DOHH2 (cell line): ENCODE results near the gene MYL12A.
A peak's percentile ranks its signal among the peaks of the same experiment; 100 is the strongest.

Experiments
- H3F3A ChIP-seq: fragments of 200-600 bp; sonication (generic), shearing (Covaris generic); 2 replicates; pipeline ENCODE4 v1.6.0; 2016; ENCODE audit warnings: antibody characterized with exemption, mild to moderate bottlenecking; ENCODE audit not compliant: control insufficient read depth, insufficient read depth
- H3K27ac ChIP-seq: fragments of 200-600 bp; sonication (generic); 2 replicates; pipeline ENCODE4 v1.5.1; 2014; ENCODE audit warnings: low read depth, mild to moderate bottlenecking, low read length, moderate library complexity
- H3K27me3 ChIP-seq: fragments of 200-600 bp; sonication (generic); 2 replicates; pipeline ENCODE4 v1.6.1; 2014; ENCODE audit warnings: mild to moderate bottlenecking, low read length, mixed read lengths; ENCODE audit not compliant: control insufficient read depth
- H3K36me3 ChIP-seq: fragments of 200-600 bp; sonication (generic); 2 replicates; pipeline ENCODE4 v1.6.1; 2014; ENCODE audit warnings: mild to moderate bottlenecking, low read length, moderate library complexity, mixed read lengths; ENCODE audit not compliant: control insufficient read depth
- H3K4me1 ChIP-seq: fragments of 200-600 bp; sonication (generic); 2 replicates; pipeline ENCODE4 v1.6.1; 2014; ENCODE audit warnings: mild to moderate bottlenecking, low read length, mixed read lengths; ENCODE audit not compliant: control insufficient read depth
- H3K4me2 ChIP-seq: fragments of 200-600 bp; sonication (generic); 2 replicates; pipeline ENCODE4 v1.6.0; 2014; ENCODE audit warnings: mild to moderate bottlenecking, low read length, moderate library complexity
- H3K4me3 ChIP-seq: fragments of 200-600 bp; sonication (generic); 2 replicates; pipeline ENCODE4 v1.5.1; 2014; ENCODE audit warnings: mild to moderate bottlenecking, low read length, mixed read lengths
- H3K79me2 ChIP-seq: fragments of 200-600 bp; sonication (generic); 2 replicates; pipeline ENCODE4 v1.6.1; 2014; ENCODE audit warnings: mild to moderate bottlenecking, low read length, mixed read lengths; ENCODE audit not compliant: control insufficient read depth
- H3K9me2 ChIP-seq: fragments of 200-600 bp; sonication (generic); replicated peaks from 2 replicates; pipeline ENCODE4 v1.6.1; 2014; ENCODE audit warnings: mild to moderate bottlenecking, low read length, mixed read lengths; ENCODE audit not compliant: control insufficient read depth
- H3K9me3 ChIP-seq: fragments of 200-600 bp; sonication (generic); 2 replicates; pipeline ENCODE4 v1.6.1; 2014; ENCODE audit warnings: antibody characterized with exemption, low read length, mixed read lengths; ENCODE audit not compliant: control insufficient read depth, insufficient read depth
- H4K20me1 ChIP-seq: fragments of 200-600 bp; sonication (generic); 2 replicates; pipeline ENCODE4 v1.6.0; 2014; ENCODE audit warnings: low read depth, mild to moderate bottlenecking, antibody characterized with exemption, low read length, moderate library complexity; ENCODE audit not compliant: control insufficient read depth, insufficient read depth
- CTCF ChIP-seq: fragments of 200-600 bp; sonication (generic); IDR thresholded peaks from one replicate; pipeline ENCODE4 v1.5.1; 2014; ENCODE audit warnings: antibody characterized with exemption, mild to moderate bottlenecking, low read depth, low read length; ENCODE audit not compliant: poor library complexity, severe bottlenecking
- EZH2phosphoT487 ChIP-seq: fragments of 200-600 bp; sonication (generic); IDR thresholded peaks from 2 replicates; pipeline ENCODE4 v1.6.1; 2017; ENCODE audit warnings: borderline replicate concordance, mild to moderate bottlenecking, antibody characterized with exemption, low read length, moderate library complexity, mixed read lengths

The MYL12A gene

DNA sequence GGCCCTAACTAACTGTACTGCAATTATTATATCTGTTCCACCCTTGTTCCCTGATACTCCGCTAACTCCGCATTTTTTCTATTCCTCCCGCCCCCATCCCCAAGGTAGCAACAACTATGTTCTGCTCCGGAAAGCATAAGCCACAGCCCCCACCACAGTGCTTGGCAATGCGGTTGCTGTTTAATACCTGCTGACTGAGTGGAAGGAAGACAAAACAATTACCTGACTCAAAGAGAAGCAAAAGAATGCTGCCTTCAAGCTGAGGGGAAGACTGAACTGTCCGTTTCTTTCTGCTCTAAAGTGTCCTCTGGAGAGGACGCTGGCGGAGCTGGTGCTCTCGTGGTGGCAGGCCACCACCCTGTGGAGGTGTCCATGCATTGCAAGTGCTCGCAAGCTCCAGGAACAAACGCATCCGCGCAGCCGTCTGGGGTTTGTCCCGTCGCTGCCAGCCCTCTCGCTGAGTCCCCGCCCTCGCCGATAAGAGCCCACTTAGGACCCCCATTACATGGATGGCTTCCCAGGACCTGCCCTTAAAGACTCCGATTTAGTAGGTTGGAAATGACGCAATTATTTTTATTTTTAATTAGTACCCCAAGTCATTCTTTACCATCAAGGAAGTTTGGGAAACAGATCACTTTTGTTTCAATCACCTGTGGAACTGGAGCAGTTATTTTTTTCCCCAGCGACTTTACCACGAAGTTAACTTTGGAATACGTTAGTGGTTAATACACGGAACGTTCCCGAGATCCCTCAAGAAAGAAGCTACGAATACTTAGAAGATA, 1.6 kb upstream of the MYL12A start:
- peak overlapping the region; percentile 93 for H3K4me2 ChIP-seq
- peaks cover 10% of the 10 kb centered on the region for H4K20me1 ChIP-seq
- TF ChIP-seq CTCF (peak; percentile 94), EZH2phosphoT487 (no peak)
- peaks cover 29% of the 10 kb centered on the region for H3K36me3 ChIP-seq
- peaks cover 39% of the 10 kb centered on the region for H3K4me1 ChIP-seq
- H3K79me2 ChIP-seq = peaks cover 58% of the 10 kb centered on the region
- peak overlapping the region; percentile 96 for H3K4me3 ChIP-seq
- peaks cover 9% of the 10 kb centered on the region for H3K9me3 ChIP-seq
- H3F3A ChIP-seq = peaks cover 12% of the 10 kb centered on the region
- peak overlapping the region; percentile 93 for H3K27ac ChIP-seq
- no peaks in the 10 kb centered on the region for H3K9me2 ChIP-seq
- no peaks in the 10 kb centered on the region for H3K27me3 ChIP-seq

- Histone ChIP-seq H3F3A (peaks cover 12% of the 10 kb centered on the region), H3K4me3 (peak overlapping the region; percentile 96), H3K79me2 (peaks cover 65% of the 10 kb centered on the region), H3K9me3 (0 out of 2 replicates have a peak, but pooled peaks cover 3% of the 10 kb centered on the region), H4K20me1 (peaks cover 10% of the 10 kb centered on the region), H3K4me1 (peaks cover 46% of the 10 kb centered on the region), H3K27me3 (no peaks in the 10 kb centered on the region), H3K36me3 (peaks cover 33% of the 10 kb centered on the region), H3K9me2 (no peaks in the 10 kb centered on the region), H3K27ac (peak overlapping the region; percentile 93), H3K4me2 (peak overlapping the region; percentile 93)
- TF ChIP-seq EZH2phosphoT487 (no peak), CTCF (no peak)
These were observed 864 bp upstream of the MYL12A start for GRCh38 chr18:3246635-3247239.

DNA sequence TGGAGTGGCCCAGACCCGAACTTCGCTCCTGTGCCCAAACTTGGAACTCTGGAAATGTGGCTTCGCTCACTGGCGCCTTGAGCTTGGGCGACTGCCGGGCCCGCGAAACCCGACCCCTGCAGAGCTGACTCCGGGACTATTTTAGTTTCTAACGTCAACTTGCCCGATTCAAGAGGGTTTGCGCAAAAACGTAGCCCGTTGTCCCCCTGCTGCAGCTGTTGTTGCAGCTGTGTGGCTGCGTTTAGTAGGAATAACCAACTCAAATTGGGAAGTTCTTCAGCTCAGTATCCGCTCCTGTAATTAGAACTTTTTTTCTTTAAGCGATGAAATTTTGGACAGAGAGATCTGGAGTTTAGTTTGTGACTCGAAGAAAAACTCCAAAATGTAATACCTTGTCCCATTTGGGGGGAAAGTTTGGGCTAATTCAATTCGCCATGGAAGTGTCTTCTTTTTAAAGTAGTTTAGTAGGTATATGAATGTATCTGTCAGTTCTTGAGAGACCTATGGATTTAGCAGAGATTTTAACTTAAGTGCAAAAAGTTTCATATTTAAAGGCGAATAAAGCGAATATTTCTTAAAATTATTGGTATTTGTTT, 559 bp downstream of the MYL12A start:
- H3K27me3 ChIP-seq = no peaks in the 10 kb centered on the region
- H3K79me2 ChIP-seq = peaks cover 79% of the 10 kb centered on the region
- H3K9me3 ChIP-seq = no peaks in the 10 kb centered on the region
- H3K36me3 ChIP-seq = peaks cover 45% of the 10 kb centered on the region
- peaks cover 12% of the 10 kb centered on the region for H3F3A ChIP-seq
- no peaks in the 10 kb centered on the region for H3K9me2 ChIP-seq
- H3K4me1 ChIP-seq = peaks cover 56% of the 10 kb centered on the region
- H3K4me3 ChIP-seq = peak overlapping the region; percentile 96
- H3K4me2 ChIP-seq = peak overlapping the region; percentile 93
- peak overlapping the region; percentile 93 for H3K27ac ChIP-seq
- H4K20me1 ChIP-seq = peaks cover 10% of the 10 kb centered on the region
- TF ChIP-seq CTCF = no peak
- no peak for TF ChIP-seq EZH2phosphoT487
